NCI-H524 (cell line): ENCODE data around the gene CEP43.

ENCODE experiments used
- DNase-seq, 2 experiments: peaks; one replicate each; lab custom pipeline; 2025; lab: John Stamatoyannopoulos, UW

The CEP43 gene

GRCh38 chr6:167013946-167014345 lies 14.7 kb downstream of the CEP43 start:
- DNase-seq, result no peak

GRCh38 chr6:167015302-167015701 lies 16.1 kb downstream of the CEP43 start:
- peak in 1 of 2 experiments; percentile 18 for DNase-seq

GRCh38 chr6:167020206-167020605 lies 21.0 kb downstream of the CEP43 start:
- no peak for DNase-seq

GRCh38 chr6:167027308-167027707 lies 28.1 kb downstream of the CEP43 start:
- no peak for DNase-seq

DNA sequence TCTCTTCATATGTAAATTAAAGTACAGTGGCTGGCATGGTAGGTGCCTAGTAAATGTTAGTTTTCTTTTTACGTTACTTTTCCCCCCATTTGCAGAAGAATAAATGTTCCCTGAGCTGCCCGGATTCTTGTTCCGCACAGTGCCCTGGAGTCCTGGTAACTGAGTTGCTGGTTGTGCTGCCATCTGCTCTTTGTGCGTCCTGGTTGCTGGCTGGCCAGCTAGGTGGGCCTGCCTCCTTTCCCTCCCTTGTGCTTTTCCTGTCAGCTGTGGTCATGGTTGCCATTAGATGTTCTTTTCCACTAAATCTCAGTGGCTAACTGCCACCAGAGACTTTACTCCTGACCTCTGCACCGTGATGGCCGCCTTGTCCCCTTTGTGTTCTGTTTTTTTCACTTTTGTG lies 28.6 kb downstream of the CEP43 start:
- DNase-seq, result no peak

- no peak for DNase-seq
Observed at GRCh38 chr6:167030222-167031072, 31.2 kb downstream of the CEP43 start.

- DNase-seq, result no peak
Observed at GRCh38 chr6:167031082-167031709, 32.0 kb downstream of the CEP43 start.

DNA sequence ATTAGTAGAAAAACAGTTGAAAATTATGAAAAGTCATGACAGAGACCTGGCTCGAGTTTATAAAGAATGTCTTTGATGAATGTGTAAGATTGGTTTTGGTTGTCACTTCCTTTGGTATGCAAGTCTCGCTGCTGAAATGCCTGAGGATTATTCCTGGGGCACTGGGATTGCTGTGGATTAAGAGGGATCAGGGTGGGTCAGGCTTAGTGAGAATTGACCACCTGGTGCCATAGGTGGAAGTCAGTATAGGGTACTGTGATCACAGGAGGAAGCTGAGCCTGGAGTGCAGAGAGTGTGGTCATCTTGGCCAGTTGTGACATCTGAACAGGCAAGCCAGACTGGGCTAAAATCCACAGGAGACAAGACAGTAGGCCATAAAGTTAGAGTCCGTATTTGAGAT lies 34.9 kb downstream of the CEP43 start:
- no peak for DNase-seq

GRCh38 chr6:167037762-167038161 lies 38.6 kb downstream of the CEP43 start:
- DNase-seq, result no peak

- DNase-seq, result no peak
Observed at GRCh38 chr6:167044696-167045095, 45.5 kb downstream of the CEP43 start.

DNA sequence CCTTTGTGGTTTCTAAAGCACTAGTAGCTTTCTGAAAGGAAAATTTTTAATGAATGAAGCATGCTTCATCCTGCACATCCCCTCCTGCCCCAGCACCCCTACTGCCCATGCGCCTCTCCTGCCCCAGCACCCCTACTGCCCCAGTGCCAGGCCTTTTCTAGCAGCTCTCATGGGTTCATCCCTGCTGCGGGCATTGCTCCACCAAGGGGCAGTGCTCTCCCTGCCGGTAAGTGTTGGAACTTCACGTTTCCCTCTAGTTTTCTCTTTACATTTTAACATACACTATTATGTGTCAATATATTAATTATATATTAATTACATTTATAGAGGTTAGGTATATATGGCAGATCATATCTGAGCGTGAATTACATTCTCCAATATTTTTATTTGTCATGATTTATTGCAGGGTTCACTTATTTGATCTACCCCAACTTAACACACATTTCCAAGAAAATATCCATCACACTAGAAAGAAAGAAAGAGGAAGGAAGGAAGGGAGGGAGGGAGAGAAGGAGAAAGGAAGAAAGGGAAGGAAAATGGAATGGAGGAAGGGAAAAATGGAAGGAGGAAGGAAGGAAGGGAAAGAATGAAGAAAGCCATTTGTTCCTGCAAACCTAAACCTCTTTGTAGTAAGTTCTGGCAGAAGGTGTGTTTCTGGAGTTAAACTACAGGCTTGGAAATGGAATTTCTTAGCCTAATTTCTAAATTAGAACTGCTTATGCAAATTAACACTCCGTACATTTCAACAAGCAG lies 46.8 kb downstream of the CEP43 start:
- no peak for DNase-seq

- no peak for DNase-seq
Observed at GRCh38 chr6:167046861-167047495, 47.8 kb downstream of the CEP43 start.

DNA sequence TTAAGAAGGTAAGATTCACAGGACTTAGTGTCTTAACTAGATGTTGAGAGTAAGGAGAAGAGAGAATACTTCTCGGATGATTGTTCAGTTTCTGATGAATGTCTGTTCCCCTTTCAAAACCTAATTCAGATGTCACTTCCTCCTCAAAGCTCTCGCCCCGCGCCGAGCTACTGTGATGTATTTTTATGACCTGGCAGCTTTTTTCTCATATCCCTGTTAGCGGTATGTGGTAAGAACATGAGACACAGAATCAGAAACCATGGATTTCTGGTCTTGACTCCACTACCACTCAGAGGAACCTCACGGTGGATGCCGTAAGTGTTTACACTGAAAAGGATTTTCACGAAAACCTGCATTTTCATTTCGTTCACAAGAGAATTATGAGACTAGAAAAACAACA lies 48.4 kb downstream of the CEP43 start:
- DNase-seq, result no peak
